Esophagus muscularis mucosa (tissue), 4 donors: Measurements from ENCODE around the gene DHPS.
A peak's percentile ranks its signal among the peaks of the same experiment; 100 is the strongest.

Experiments used
- EP300 ChIP-seq: sonication (generic); formaldehyde crosslinking; IDR thresholded peaks from one replicate; pipeline ENCODE4 v1.6.1; 2017; ENCODE audit warnings: antibody characterized with exemption
- POLR2A ChIP-seq: fragments of 450-650 bp; IDR thresholded peaks from one replicate; pipeline ENCODE4 v1.6.1; 2017; ENCODE audit warnings: antibody characterized with exemption, moderate library complexity, mild to moderate bottlenecking, low read depth
- POLR2AphosphoS5 ChIP-seq, 2 donors: sonication (generic); formaldehyde crosslinking; IDR thresholded peaks; one replicate each; pipeline ENCODE4 v1.6.1; 2017; ENCODE audit warnings: antibody characterized with exemption in 2 of 2
- TF ChIP-seq, protein P1 (sequence below), 3 experiments: fragments of 200-600 bp in 2 of 3; fragments of 450-650 bp in 1 of 3; sonication (generic) in 2 of 3; IDR thresholded peaks; one replicate each; pipeline ENCODE4 v1.5.1; 2017 to 2019; ENCODE audit warnings: antibody characterized with exemption in 3 of 3, mild to moderate bottlenecking in 2 of 3, moderate library complexity in 1 of 3

DNA sequence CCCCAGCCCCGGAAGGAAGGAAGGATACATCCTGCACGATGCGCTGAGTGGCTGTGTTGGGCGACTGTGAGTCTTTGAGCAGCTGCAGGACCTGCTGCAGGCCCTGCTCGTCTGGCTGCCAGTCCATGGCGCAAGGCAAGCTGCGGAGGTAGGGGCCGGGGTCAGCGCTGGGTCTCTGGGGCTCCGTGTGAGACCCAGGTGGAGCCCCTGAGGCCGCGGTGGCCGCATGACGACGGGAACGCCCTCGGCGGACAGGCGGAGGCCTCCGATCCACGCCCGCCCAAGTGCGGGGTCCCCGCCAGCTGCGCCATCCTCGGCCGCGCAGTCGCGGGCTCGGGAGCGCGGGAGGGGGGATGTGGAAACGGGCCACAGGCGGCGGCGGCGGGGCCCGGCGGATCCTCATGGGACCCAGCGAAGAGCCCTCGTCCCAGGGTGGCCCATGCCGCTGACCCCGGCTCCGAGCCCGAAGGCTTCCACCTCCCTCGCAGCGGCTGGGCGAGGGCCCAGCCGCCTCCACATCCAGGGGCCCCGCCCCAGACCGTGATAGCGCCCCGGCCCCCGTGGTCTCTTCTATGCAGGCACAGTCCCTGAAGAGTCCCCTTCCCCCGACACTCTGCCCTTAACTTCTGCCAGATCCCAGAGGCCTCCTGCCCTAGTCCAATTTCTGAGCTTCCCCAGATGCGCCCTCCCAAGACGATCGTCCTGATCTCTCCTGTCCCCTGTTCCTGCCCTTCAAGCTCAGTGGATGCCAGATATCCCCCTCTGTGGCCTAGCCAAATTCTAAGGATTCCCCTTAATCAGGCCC, 39.4 kb upstream of the DHPS start:
- TF ChIP-seq, protein P1, sequence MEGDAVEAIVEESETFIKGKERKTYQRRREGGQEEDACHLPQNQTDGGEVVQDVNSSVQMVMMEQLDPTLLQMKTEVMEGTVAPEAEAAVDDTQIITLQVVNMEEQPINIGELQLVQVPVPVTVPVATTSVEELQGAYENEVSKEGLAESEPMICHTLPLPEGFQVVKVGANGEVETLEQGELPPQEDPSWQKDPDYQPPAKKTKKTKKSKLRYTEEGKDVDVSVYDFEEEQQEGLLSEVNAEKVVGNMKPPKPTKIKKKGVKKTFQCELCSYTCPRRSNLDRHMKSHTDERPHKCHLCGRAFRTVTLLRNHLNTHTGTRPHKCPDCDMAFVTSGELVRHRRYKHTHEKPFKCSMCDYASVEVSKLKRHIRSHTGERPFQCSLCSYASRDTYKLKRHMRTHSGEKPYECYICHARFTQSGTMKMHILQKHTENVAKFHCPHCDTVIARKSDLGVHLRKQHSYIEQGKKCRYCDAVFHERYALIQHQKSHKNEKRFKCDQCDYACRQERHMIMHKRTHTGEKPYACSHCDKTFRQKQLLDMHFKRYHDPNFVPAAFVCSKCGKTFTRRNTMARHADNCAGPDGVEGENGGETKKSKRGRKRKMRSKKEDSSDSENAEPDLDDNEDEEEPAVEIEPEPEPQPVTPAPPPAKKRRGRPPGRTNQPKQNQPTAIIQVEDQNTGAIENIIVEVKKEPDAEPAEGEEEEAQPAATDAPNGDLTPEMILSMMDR (IDR thresholded peaks at IDR 0.05) = no peak
- TF ChIP-seq POLR2A (no peak), POLR2AphosphoS5 (IDR thresholded peaks at IDR 0.05) (peak in 1 of 2 donors; percentile 8), EP300 (no peak)
